GM21717 (cell line): ENCODE measurements around the gene ENDOD1.

Source experiments
- ATAC-seq: cut with Tn5 transposase; IDR thresholded peaks from one replicate; pipeline ENCODE4 v1.9.1; 2021; ENCODE audit warnings: mild to moderate bottlenecking, moderate library complexity; ENCODE audit not compliant: unreplicated experiment

The ENDOD1 gene

DNA sequence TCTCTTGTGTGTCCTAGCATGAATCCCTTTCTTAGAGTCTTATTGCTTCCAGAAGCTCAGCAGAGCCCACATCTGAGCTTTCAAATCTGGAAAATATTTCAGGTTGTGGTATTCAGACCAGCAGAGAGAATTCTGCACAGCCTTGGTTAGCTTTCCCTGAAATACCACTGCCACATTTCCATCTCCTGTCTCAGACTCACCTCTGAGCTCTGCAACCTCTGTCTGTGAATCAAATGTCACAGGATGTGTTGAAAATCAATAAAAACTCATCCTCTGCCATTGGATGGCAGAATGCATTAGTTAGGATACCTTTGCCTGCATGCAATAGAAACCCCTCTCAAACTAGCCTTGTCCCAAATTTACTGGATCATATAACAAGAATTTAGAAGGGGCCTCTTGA is 47.7 kb downstream of the ENDOD1 start:
- no peak for ATAC-seq

DNA sequence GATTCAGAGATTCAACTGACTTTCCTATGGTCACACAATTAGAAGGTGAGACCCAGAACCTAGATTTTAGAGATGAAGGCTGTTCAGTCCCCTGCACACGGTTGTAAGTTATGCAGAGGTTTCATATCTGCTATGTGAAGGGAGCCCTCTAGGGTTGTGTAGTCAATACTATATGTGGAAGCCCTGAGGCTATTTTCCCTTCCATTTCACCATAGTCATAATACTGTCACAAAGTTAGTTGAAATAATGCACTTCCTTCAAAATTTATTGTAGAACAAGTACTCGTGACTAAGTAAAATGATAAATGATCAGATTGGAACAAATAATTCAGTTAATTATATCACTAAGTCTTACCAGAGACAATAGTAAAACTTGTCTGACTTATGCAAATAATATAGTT is 48.8 kb downstream of the ENDOD1 start:
- peak; percentile 78 for ATAC-seq

DNA sequence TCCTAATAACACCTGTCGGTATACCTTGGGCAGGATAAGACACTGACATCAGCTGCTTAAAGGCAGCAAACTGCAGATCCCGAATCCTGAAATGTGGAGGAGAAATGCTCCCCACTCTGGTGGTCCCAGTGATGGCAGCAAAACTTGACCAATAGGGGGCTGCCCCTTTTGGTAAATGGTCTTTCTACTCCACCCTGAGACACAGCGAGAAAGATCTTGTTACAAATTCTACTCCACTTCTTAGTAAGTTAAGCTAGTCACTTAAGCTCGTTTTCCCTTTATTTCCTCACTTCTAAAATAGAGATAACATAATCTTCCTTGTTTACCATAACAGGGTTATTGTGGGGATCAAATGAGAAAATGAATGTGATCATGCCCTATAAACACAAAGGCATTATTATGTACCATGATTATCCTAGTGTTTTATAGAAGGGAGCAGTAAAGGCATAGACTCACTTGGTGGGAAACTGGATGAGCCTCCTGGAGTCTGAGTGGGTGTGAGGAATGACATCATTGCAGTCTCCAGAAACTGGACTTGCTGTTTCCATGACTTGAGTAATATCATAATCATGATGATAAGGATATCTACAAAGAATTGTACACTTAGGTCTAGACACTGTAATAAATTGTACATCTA is 50.9 kb downstream of the ENDOD1 start:
- no peak for ATAC-seq

- no peak for ATAC-seq
These were observed 52.8 kb downstream of the ENDOD1 start for GRCh38 chr11:95142431-95142830.

GRCh38 chr11:95143106-95143681 is 53.5 kb downstream of the ENDOD1 start:
- no peak for ATAC-seq

GRCh38 chr11:95144313-95145235 is 54.9 kb downstream of the ENDOD1 start:
- ATAC-seq = no peak

DNA sequence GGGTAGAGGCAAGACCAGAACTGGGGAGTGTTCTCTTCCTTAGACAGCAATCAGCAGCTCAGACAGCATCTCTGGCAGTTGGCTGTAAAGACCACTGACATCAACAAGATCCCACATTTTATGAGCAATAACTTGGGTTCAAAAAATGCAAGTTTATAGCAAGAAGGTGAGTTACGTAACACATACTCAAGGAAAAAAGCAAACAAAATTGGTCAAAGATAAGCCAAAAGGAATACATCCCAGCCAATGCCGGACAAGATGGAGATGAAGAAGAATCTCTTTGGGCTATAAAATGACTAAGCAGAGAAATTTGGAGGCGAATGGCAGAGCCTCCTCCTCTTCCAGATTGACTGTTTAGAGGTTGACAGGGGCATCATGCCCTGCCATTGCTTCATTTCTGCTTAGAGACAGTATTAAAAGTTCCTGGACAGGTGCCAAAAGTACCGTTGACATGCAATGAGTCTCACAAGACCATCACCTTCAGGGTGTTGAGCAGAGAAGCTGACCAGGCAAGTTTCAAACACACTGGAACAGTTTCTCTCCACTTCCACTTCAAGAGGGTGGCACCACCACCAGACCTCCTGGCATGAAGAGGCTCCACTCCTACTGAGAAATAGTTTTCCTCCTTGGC is 55.9 kb downstream of the ENDOD1 start:
- no peak for ATAC-seq

- ATAC-seq = no peak
These were observed 57.8 kb downstream of the ENDOD1 start for GRCh38 chr11:95147364-95147905.

- ATAC-seq = no peak
These were observed 58.8 kb downstream of the ENDOD1 start for GRCh38 chr11:95148406-95148805.

- ATAC-seq = no peak
These were observed 59.3 kb downstream of the ENDOD1 start for GRCh38 chr11:95148938-95149337.

DNA sequence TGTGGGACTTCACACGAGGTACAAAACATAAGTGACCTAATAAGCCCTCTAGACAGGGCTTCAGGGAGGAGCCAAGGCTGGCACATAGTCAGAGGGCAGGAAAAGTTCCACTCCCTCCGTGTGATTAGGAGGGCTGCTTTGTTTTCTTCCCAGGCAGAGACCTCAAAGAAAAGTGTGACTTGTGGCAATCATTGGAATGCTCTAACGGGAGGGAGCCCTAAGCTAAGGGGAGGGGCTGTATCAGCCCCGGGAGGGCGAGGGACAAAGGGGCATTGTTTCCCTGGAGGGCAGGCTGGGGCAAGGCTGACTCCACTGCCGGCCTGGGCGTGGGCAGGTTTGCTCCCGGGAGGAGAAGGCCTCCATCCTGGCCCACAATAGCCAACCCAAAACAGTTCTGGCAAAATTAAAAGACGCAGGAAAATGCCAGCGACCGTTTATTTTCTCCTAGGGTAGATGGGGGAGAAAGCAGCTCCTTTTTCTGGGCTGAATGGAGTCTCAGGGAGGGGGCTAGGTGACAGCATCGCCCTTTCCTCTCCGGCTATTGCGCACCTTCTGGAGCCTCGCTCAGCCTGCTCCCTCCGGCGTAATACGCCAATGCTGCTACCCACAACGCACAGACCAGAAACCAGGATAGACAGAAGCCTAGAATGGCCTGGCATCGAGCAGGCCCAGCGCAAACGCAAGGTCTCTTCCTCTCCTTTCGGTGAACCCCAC is 60.2 kb downstream of the ENDOD1 start:
- ATAC-seq = no peak

- ATAC-seq = peak; percentile 89
These were observed 61.5 kb downstream of the ENDOD1 start for GRCh38 chr11:95150956-95151684.

DNA sequence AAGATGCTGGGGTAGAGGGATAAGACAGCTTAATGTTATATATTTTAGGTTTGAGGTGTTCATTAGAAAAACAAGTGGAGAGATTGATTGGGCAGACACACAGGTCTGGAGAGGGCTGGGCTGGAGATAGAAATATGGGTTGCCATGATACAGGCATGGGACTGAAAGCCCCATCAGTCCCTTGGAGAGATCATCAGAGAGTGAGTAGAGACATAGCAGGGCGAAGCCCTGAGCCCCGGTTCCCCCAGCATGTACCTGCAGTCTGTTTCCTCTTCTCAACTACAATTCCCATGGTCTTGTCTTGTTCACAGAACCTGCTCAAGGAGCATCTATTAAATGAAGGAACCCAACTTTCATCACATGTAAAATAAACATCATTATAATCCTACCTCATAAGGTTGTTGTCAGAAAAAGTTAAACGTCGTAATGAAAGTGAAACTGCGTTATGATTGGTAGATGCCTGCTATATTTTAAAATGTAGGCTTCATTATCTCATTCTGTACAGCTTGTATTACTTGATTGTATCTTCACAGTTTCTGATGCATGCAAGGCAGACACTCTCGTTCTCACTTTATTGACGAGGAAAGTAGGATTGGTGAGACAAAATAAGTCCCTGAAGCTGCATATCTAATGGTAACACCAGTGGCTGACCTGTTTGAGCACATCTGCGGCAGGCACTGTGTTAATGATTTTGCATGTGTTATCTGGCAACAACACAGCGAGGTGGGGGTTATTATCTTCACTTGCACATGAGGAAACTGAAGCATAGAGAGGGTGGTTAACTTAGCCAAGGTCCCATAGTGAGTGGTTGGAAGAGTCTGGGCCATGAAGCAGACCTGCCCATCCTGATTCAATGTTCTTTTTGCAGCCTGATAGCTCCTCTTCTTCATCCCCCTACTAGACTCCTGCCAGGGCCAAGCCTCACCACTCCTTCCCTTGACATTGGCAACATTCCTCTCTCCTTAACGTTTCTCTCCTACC is 63.5 kb downstream of the ENDOD1 start:
- ATAC-seq = no peak

DNA sequence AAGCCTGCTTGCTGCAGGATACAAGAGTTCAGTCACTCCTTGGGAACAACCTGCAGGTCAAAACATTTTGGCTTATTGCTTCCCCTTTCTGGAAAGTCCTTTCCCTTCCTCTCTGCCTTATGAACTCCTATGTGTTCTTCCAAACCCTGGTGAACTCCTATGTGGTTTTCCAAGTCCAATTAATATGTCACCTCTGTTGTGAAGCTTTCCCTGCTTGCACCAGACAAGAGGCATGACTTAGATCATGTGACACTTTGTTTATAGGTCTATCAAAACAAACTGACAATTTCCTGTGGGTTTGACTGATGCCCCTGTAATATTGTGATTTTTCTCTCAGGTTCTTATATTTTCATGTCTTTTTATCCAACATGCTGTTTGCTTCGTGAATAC is 64.2 kb downstream of the ENDOD1 start:
- ATAC-seq = no peak

- no peak for ATAC-seq
These were observed 64.9 kb downstream of the ENDOD1 start for GRCh38 chr11:95154514-95154913.

- no peak for ATAC-seq
These were observed 65.7 kb downstream of the ENDOD1 start for GRCh38 chr11:95155385-95155784.

- ATAC-seq = no peak
These were observed 66.6 kb downstream of the ENDOD1 start for GRCh38 chr11:95156133-95156721.

- ATAC-seq = no peak
These were observed 67.4 kb downstream of the ENDOD1 start for GRCh38 chr11:95156916-95157541.
